GM23338 (cell line): ENCODE measurements around the gene INPP4B. TPM values are rescaled to one million over a fixed set of nuclear protein-coding genes. Genes with fewer than 3 reads are reported as not detected.

ENCODE experiments used
- ATAC-seq: fragments of 200-7000 bp; cut with Tn5 transposase; 3 replicates; pipeline ENCODE4 v1.9.1; 2020
- DNase-seq: peaks from one replicate; pipeline ENCODE4 v3.0.0-alpha.2; 2015; ENCODE audit warnings: low spot score
- H2AFZ ChIP-seq: fragments of 200-600 bp; sonication (generic); 2 replicates; pipeline ENCODE4 v1.8.0; 2016; ENCODE audit warnings: antibody characterized with exemption, mild to moderate bottlenecking, moderate library complexity
- H3F3A ChIP-seq: fragments of 200-600 bp; sonication (generic); replicated peaks from 2 replicates; pipeline ENCODE4 v1.8.0; 2017; ENCODE audit warnings: antibody characterized with exemption, mixed run types, low read depth
- H3K27ac ChIP-seq: fragments of 200-600 bp; sonication (generic); 2 replicates; pipeline ENCODE4 v1.6.1; 2016; ENCODE audit warnings: low read depth
- H3K27me3 ChIP-seq: fragments of 200-600 bp; sonication (generic); 2 replicates; pipeline ENCODE4 v1.8.0; 2016; ENCODE audit warnings: mild to moderate bottlenecking, mixed run types, moderate library complexity; ENCODE audit not compliant: insufficient read depth
- H3K36me3 ChIP-seq: fragments of 200-600 bp; sonication (generic); 2 replicates; pipeline ENCODE4 v1.8.0; 2016; ENCODE audit warnings: mild to moderate bottlenecking; ENCODE audit not compliant: insufficient read depth
- H3K4me1 ChIP-seq: fragments of 200-600 bp; sonication (generic); 2 replicates; pipeline ENCODE4 v1.8.0; 2016; ENCODE audit warnings: mild to moderate bottlenecking, moderate library complexity; ENCODE audit not compliant: insufficient read depth
- H3K4me2 ChIP-seq: fragments of 200-600 bp; sonication (generic); 2 replicates; pipeline ENCODE4 v1.7.1; 2017; ENCODE audit warnings: mixed run types
- H3K4me3 ChIP-seq: fragments of 200-600 bp; sonication (generic); 2 replicates; pipeline ENCODE4 v1.6.1; 2016; ENCODE audit warnings: mixed run types
- H3K79me2 ChIP-seq: fragments of 200-600 bp; sonication (generic); replicated peaks from 2 replicates; pipeline ENCODE4 v1.8.0; 2017; ENCODE audit warnings: mild to moderate bottlenecking; ENCODE audit not compliant: insufficient read depth
- H3K9me2 ChIP-seq: fragments of 200-600 bp; sonication (generic); 2 replicates; pipeline ENCODE4 v1.8.0; 2017; ENCODE audit not compliant: insufficient read depth
- H4K20me1 ChIP-seq: fragments of 200-600 bp; sonication (generic); replicated peaks from 2 replicates; pipeline ENCODE4 v1.8.0; 2017; ENCODE audit warnings: mild to moderate bottlenecking; ENCODE audit not compliant: insufficient read depth
- H3K27ac Mint-ChIP-seq: 2 replicates; pipeline ENCODE4 v1.8.0; 2020; ENCODE audit warnings: inconsistent platforms, mild to moderate bottlenecking, moderate library complexity, mixed read lengths
- H3K27me3 Mint-ChIP-seq: 3 replicates; pipeline ENCODE4 v1.8.0; 2022; ENCODE audit warnings: low read depth, mild to moderate bottlenecking, moderate library complexity, mixed read lengths, inconsistent platforms; ENCODE audit not compliant: insufficient read depth, poor library complexity
- H3K36me3 Mint-ChIP-seq: 3 replicates; pipeline ENCODE4 v1.8.0; 2021; ENCODE audit warnings: low read depth, mild to moderate bottlenecking, inconsistent platforms, moderate library complexity, mixed read lengths
- H3K4me1 Mint-ChIP-seq: 3 replicates; pipeline ENCODE4 v1.8.0; 2020; ENCODE audit warnings: mild to moderate bottlenecking, inconsistent platforms, mixed read lengths
- H3K4me3 Mint-ChIP-seq: 3 replicates; pipeline ENCODE4 v1.8.0; 2021; ENCODE audit warnings: moderate library complexity, mild to moderate bottlenecking, inconsistent platforms, mixed read lengths
- H3K9me3 Mint-ChIP-seq: 3 replicates; pipeline ENCODE4 v1.8.0; 2020; ENCODE audit warnings: moderate library complexity, mild to moderate bottlenecking, inconsistent platforms, mixed read lengths
- POLR2AphosphoS5 ChIP-seq: IDR thresholded peaks from 2 replicates; pipeline ENCODE4 v1.6.1; 2016; ENCODE audit warnings: antibody characterized with exemption, low read depth
- ZNF114 ChIP-seq: fragments of 250-450 bp; sonication (Bioruptor Pico); IDR thresholded peaks from 2 replicates; pipeline ENCODE4 v1.5.0; 2020; ENCODE audit warnings: mild to moderate bottlenecking, moderate library complexity
- ZNF462 ChIP-seq: fragments of 250-450 bp; sonication (Bioruptor Pico); IDR thresholded peaks from 2 replicates; pipeline ENCODE4 v1.5.0; 2020; ENCODE audit warnings: mild to moderate bottlenecking, moderate library complexity
- polyA plus RNA-seq: library from polyadenylated mRNA; unstranded; fragments of >200 nt; fragmentation: Nextera tagmentation; extraction: Ambion mirVana; gene quantifications from 2 replicates; pipeline ENCODE4 v1.2.1, GENCODE V29; 2016
- total RNA-seq: library from RNA; depleted of rRNA; stranded (reverse); fragments of >200 nt; shearing (Covaris generic); gene quantifications from 2 replicates; pipeline ENCODE4 v1.2.3, GENCODE V29; 2014

INPP4B gene
- total and polyA plus RNA-seq, 2 experiments from 2014 or later: 0.11 to 0.14 TPM

- no peaks in the 10 kb centered on the region for H4K20me1 ChIP-seq
- H3K4me3 ChIP-seq: no peak overlapping the region
- H3K36me3 Mint-ChIP-seq: peaks cover 5% of the 10 kb centered on the region; the same call in 1 of the 3 replicates
- H3K4me1 Mint-ChIP-seq: peaks cover 5% of the 10 kb centered on the region; the same call in 1 of the 3 replicates
- no peaks in the 10 kb centered on the region for H3K27me3 ChIP-seq
- no peak overlapping the region for H3K4me2 ChIP-seq
- no peak overlapping the region for H3K4me3 Mint-ChIP-seq
- TF ChIP-seq POLR2AphosphoS5: no peak
- no peaks in the 10 kb centered on the region for H3K9me2 ChIP-seq
- DNase-seq (no peak), ATAC-seq (no peak)
- H3K36me3 ChIP-seq: no peaks in the 10 kb centered on the region; the same call in 1 of the 2 replicates
- H3K27me3 Mint-ChIP-seq: no peaks in the 10 kb centered on the region
- H3K4me1 ChIP-seq: no peaks in the 10 kb centered on the region; the same call in 1 of the 2 replicates
- H2AFZ ChIP-seq: no peak overlapping the region
- H3K79me2 ChIP-seq: no peaks in the 10 kb centered on the region
- H3K27ac ChIP-seq: no peak overlapping the region
- no peaks in the 10 kb centered on the region for H3F3A ChIP-seq
- no peak overlapping the region for H3K27ac Mint-ChIP-seq
- H3K9me3 Mint-ChIP-seq: peaks cover 12% of the 10 kb centered on the region
Observed at GRCh38 chr4:142607976-142608375, 238.1 kb downstream of the INPP4B start.

- Histone ChIP-seq H3K79me2 (no peaks in the 10 kb centered on the region), H3K4me2 (no peak overlapping the region), H4K20me1 (no peaks in the 10 kb centered on the region), H3K27me3 (no peaks in the 10 kb centered on the region), H3K4me1 (no peaks in the 10 kb centered on the region), H3K4me3 (no peak overlapping the region), H3K27ac (no peak overlapping the region), H3K36me3 (no peaks in the 10 kb centered on the region; the same call in 1 of the 2 replicates), H2AFZ (no peak overlapping the region), H3K9me2 (no peaks in the 10 kb centered on the region), H3F3A (no peaks in the 10 kb centered on the region)
- ATAC-seq: no peak
- no peak for DNase-seq
- H3K27me3 Mint-ChIP-seq: peaks cover 3% of the 10 kb centered on the region
- peaks cover 24% of the 10 kb centered on the region for H3K9me3 Mint-ChIP-seq
- H3K27ac Mint-ChIP-seq: no peak overlapping the region
- peaks cover 8% of the 10 kb centered on the region; the same call in 2 of the 3 replicates for H3K36me3 Mint-ChIP-seq
- H3K4me3 Mint-ChIP-seq: no peak overlapping the region
- TF ChIP-seq ZNF114 (CRISPR knock-in tag): no peak
- TF ChIP-seq ZNF462 (CRISPR knock-in tag): no peak
- H3K4me1 Mint-ChIP-seq: no peaks in the 10 kb centered on the region
Observed at GRCh38 chr4:142600952-142601351, 245.1 kb downstream of the INPP4B start.
